Spleen (tissue), 11 donors: ENCODE measurements around the gene INHBA. TPM values are rescaled to one million over a fixed set of nuclear protein-coding genes. Genes with fewer than 3 reads are reported as not detected.

Experiments
- DNase-seq: peaks from one replicate; pipeline ENCODE4 v3.0.0-alpha.2; 2020
- H3K27ac ChIP-seq, 8 donors: fragments of 200-600 bp; sonication (generic) in 7 of 8; 1 replicate in 4 of 8; 2 replicates in 4 of 8; pipeline versions ENCODE4 v1.5.0 to v1.8.0; 2016 to 2021; ENCODE audit warnings: inconsistent platforms in 4 of 8, mild to moderate bottlenecking in 4 of 8, moderate library complexity in 1 of 8
- H3K27me3 ChIP-seq, 7 donors: fragments of 200-600 bp; sonication (generic) in 6 of 7; replicated peaks in 1 of 7; 1 replicate in 4 of 7; 2 replicates in 3 of 7; pipeline versions ENCODE4 v1.5.0 to v1.8.0; 2016 to 2021; ENCODE audit warnings: inconsistent platforms in 3 of 7, mild to moderate bottlenecking in 1 of 7
- H3K36me3 ChIP-seq, 6 donors: fragments of 200-600 bp; sonication (generic) in 5 of 6; 1 replicate in 4 of 6; 2 replicates in 2 of 6; pipeline versions ENCODE4 v1.5.0 to v1.8.0; 2016 to 2021; ENCODE audit warnings: inconsistent platforms in 2 of 6
- H3K4me1 ChIP-seq, 6 donors: fragments of 200-600 bp; sonication (generic) in 5 of 6; 1 replicate in 3 of 6; 2 replicates in 3 of 6; pipeline versions ENCODE4 v1.5.0 to v1.8.0; 2016 to 2021; ENCODE audit warnings: inconsistent platforms in 3 of 6
- H3K4me3 ChIP-seq, 8 donors: fragments of 200-600 bp; sonication (generic) in 7 of 8; 1 replicate in 4 of 8; 2 replicates in 4 of 8; pipeline versions ENCODE4 v1.5.0 to v1.8.0; 2016 to 2021; ENCODE audit warnings: inconsistent platforms in 4 of 8, mild to moderate bottlenecking in 4 of 8, moderate library complexity in 2 of 8
- H3K9me3 ChIP-seq, 8 donors: fragments of 200-600 bp; sonication (generic) in 7 of 8; 1 replicate in 4 of 8; 2 replicates in 4 of 8; pipeline versions ENCODE4 v1.5.0 to v1.8.0; 2016 to 2021; ENCODE audit warnings: inconsistent platforms in 4 of 8
- CTCF ChIP-seq, 11 experiments: fragments of 200-600 bp in 7 of 11; fragments of 450-650 bp in 4 of 11; sonication (generic) in 4 of 11; IDR thresholded peaks in 8 of 11; conservative IDR thresholded peaks in 3 of 11; 1 replicate in 7 of 11; 2 replicates in 4 of 11; pipeline versions ENCODE4 v1.4.0 to v1.8.0; 2016 to 2021; ENCODE audit warnings: antibody characterized with exemption in 11 of 11, inconsistent platforms in 4 of 11, mild to moderate bottlenecking in 1 of 11
- POLR2A ChIP-seq, 3 donors: fragments of 450-650 bp; IDR thresholded peaks; one replicate each; pipeline ENCODE4 v1.5.1; 2017; ENCODE audit warnings: antibody characterized with exemption in 3 of 3, mild to moderate bottlenecking in 1 of 3
- POLR2AphosphoS5 ChIP-seq, 3 donors: sonication (generic); formaldehyde crosslinking; IDR thresholded peaks; one replicate each; pipeline ENCODE4 v1.5.1; 2017; ENCODE audit warnings: antibody characterized with exemption in 3 of 3
- WGBS, 5 donors: extraction: QIAGEN DNeasy Blood & Tissue Kit in 3 of 5; methylation state at CpG; one replicate each; pipeline versions ENCODE4 v1.1.5 to v1.1.7; 2013 to 2018; 5-methylcytosine and 5-hydroxymethylcytosine counted together
- intact Hi-C: fragments of 100-400 bp; cut with DNase I; formaldehyde crosslinking; loops from one replicate; pipeline ENCODE4 v1.15.0; 2023; ENCODE audit warnings: low total_unique reads
- polyA plus RNA-seq, 3 donors: library from polyadenylated mRNA; stranded (reverse); fragments of 200-250 nt; gene quantifications; one replicate each; pipeline ENCODE4 v1.2.1, GENCODE V29; 2013
- total RNA-seq, 7 donors: library from RNA; depleted of rRNA in 3 of 7; stranded (reverse); fragments of >200 nt in 3 of 7; fragmentation: NEBNext Ultra II Directional in 4 of 7; extraction: Animal tissue kit (Norgen Biotek cat#: 25700) in 4 of 7; gene quantifications; one replicate each; pipeline versions ENCODE4 v1.1.0 to v1.2.1, GENCODE V29; 2016 to 2021
- donor health status: healthy with polysubstance abuse.
- donor health status: DM: no; HTN: no; CAD: no; lungs with moderate emphysema.
- donor health status: DM: no; HTN: no; CAD: no.
- donor health status: Bipolar disorder and iron deficiency.
- donor health status: healthy.
- donor health status: DM: no; HTN: no; CAD: no.
- donor health status: DM: yes; HTN: yes; CAD: no.

INHBA gene
- total and polyA plus RNA-seq, 10 donors, result 0.15 to 3.9 (median 0.40) TPM

DNA sequence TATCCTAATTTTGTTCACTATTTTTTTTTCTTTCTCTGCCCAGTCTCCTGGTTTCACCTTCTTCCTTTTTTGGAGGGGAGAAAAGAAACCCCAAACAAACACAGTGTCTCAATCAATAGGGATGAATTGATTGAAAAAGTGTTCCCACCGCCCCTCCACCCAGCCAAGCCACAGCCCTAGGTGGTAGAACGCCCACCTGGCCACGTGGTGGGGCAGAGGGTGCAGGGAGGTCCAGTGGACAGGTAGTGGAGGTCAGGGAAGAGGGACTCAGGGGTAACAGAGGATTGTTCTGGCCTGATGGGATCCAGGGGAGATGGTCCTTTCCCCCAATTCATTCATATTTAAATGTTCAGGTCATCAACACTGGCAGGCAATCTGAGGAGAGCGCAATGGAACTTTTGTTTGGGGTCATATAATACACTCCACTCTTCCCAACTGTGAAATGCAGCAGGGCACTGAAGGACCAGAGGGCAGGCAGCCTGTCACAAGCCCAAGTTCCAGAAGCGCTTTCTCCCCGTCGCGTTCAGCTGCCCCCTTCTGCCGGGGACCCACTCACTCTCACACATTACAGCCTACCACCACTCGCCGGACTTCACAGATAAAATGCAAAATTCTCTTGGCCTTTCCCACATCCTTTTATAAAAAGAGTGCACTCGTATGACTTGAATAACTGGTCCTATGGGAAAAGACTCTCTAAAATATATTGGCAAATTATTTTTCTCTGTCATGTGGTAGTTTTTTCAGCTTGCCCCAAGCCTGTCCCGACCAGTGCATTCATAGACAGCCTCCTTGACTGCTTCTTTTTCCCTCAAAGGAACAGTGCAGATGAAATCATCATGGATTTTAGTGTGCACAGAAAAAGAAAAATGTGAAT, 1.6 kb downstream of the INHBA start:
- no peaks in the 10 kb centered on the region for H3K36me3 ChIP-seq
- intact Hi-C loops, result no loop called here
- no peaks in the 10 kb centered on the region for H3K9me3 ChIP-seq
- peaks cover 0 to 48% (median 14%) of the 10 kb centered on the region in 7 donors for H3K27me3 ChIP-seq
- no peak for TF ChIP-seq POLR2A (IDR thresholded peaks at IDR 0.05)
- no peak for TF ChIP-seq CTCF (IDR thresholded peaks at IDR 0.05 in 8 of 11, conservative IDR thresholded peaks at IDR 0.05 in 3 of 11)
- no peak for TF ChIP-seq POLR2AphosphoS5 (IDR thresholded peaks at IDR 0.05)
- no peak overlapping the region for H3K27ac ChIP-seq
- WGBS, 5 donors, result 72 to 80% (median 75%) methylated on average over 13 of the region's 13 CpGs
- H3K4me3 ChIP-seq, result no peak overlapping the region
- peaks cover 9 to 68% (median 28%) of the 10 kb centered on the region in 6 donors for H3K4me1 ChIP-seq
- no peak for DNase-seq

GRCh38 chr7:41700044-41700471, 2.8 kb downstream of the INHBA start:
- Histone ChIP-seq H3K4me3 (peak overlapping the region in 5 of 8 donors; percentile 11 to 53 (median 15)), H3K36me3 (no peaks in the 10 kb centered on the region), H3K9me3 (no peaks in the 10 kb centered on the region), H3K27me3 (peaks cover 0 to 60% (median 19%) of the 10 kb centered on the region in 7 donors), H3K27ac (peak overlapping the region in 4 of 8 donors; percentile 26 to 75 (median 60)), H3K4me1 (peaks cover 3 to 68% (median 20%) of the 10 kb centered on the region in 6 donors)
- TF ChIP-seq CTCF (IDR thresholded peaks at IDR 0.05 in 8 of 11, conservative IDR thresholded peaks at IDR 0.05 in 3 of 11) (no peak), POLR2A (IDR thresholded peaks at IDR 0.05) (no peak), POLR2AphosphoS5 (IDR thresholded peaks at IDR 0.05) (no peak)
- WGBS, 5 donors, result 4 to 6% (median 5%) methylated on average over 14 to 18 of the region's 18 CpGs
- no peak for DNase-seq
- intact Hi-C loops, result no loop called here

DNA sequence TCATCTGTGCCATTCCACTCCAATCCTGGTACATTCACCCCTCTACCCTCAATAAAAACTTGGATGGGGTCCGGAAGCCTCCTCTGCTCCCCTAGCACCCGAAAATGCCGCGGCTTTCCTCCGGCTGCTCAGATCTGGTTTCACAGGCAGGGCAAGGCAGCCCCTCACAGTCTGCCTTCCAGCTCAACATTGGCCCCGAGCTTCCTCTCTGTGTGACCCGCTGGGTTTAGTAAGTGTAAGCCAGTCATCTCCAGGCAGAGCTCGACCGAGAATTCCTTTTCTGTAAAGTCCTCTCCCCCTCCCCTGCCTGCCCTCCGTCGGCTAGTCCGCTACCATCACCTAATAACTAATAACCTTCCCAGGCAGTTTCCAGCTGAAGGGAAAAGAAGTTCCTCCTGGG, 3.4 kb downstream of the INHBA start:
- intact Hi-C loops, result loop anchor here (5.0 to 10.0 kb wide), 2 partner anchors 685 to 1367 kb away; no protein-coding TSS in a partner anchor
- Histone ChIP-seq H3K27ac (peak overlapping the region in 4 of 8 donors; percentile 38 to 75 (median 60)), H3K4me1 (peaks cover 3 to 68% (median 19%) of the 10 kb centered on the region in 6 donors), H3K4me3 (peak overlapping the region in 5 of 8 donors; percentile 11 to 53 (median 15)), H3K9me3 (no peaks in the 10 kb centered on the region), H3K36me3 (no peaks in the 10 kb centered on the region), H3K27me3 (peaks cover 0 to 63% (median 19%) of the 10 kb centered on the region in 7 donors)
- WGBS, 5 donors, result 5 to 16% (median 8%) methylated on average over 12 of the region's 12 CpGs
- TF ChIP-seq POLR2A (IDR thresholded peaks at IDR 0.05), result no peak
- TF ChIP-seq POLR2AphosphoS5 (IDR thresholded peaks at IDR 0.05), result no peak
- no peak for TF ChIP-seq CTCF (IDR thresholded peaks at IDR 0.05 in 8 of 11, conservative IDR thresholded peaks at IDR 0.05 in 3 of 11)
- no peak for DNase-seq

- H3K9me3 ChIP-seq, result no peaks in the 10 kb centered on the region
- intact Hi-C loops, result loop anchor here (5.0 to 10.0 kb wide), 2 partner anchors 684 to 1366 kb away; no protein-coding TSS in a partner anchor
- no peak for DNase-seq
- H3K27ac ChIP-seq, result peak overlapping the region in 2 of 8 donors; percentile 60 to 75
- peak overlapping the region in 1 of 8 donors; percentile 53 for H3K4me3 ChIP-seq
- whole genome bisulfite sequencing, 5 donors, result 77 to 90% (median 82%) methylated on average over 4 of the region's 4 CpGs
- peaks cover 0 to 67% (median 19%) of the 10 kb centered on the region in 7 donors for H3K27me3 ChIP-seq
- H3K4me1 ChIP-seq, result peaks cover 3 to 60% (median 18%) of the 10 kb centered on the region in 6 donors
- H3K36me3 ChIP-seq, result no peaks in the 10 kb centered on the region
- TF ChIP-seq POLR2A (IDR thresholded peaks at IDR 0.05) (no peak), CTCF (IDR thresholded peaks at IDR 0.05 in 8 of 11, conservative IDR thresholded peaks at IDR 0.05 in 3 of 11) (no peak), POLR2AphosphoS5 (IDR thresholded peaks at IDR 0.05) (no peak)
These were observed 4.2 kb downstream of the INHBA start for GRCh38 chr7:41698726-41699125.
